IMR-90 (cell line): ENCODE results near the gene PCGF5. TPM values are rescaled to one million over a fixed set of nuclear protein-coding genes. Genes with fewer than 3 reads are reported as not detected.

Source experiments
- ATAC-seq: fragments of 200-7000 bp; cut with Tn5 transposase; 2 replicates; pipeline ENCODE4 v1.9.1; 2020; ENCODE audit warnings: low read depth, mild to moderate bottlenecking, moderate library complexity
- BruUV-seq: library from RNA; stranded (reverse); fragments of 400-500 nt; replicated peaks from 2 replicates; lab custom pipeline; 2021; lab: Mats Ljungman, UMichigan
- CTCF ChIA-PET: fragments of 300-600 bp; formaldehyde crosslinking; extraction: SDS; loops from one replicate; lab custom pipeline; 2021; ENCODE audit warnings: antibody characterized with exemption; lab: Yijun Ruan, JAX
- POLR2A ChIA-PET: fragments of 300-600 bp; sonication (Branson Sonifier 250); formaldehyde crosslinking; loops from one replicate; lab custom pipeline; 2022; ENCODE audit warnings: antibody characterized with exemption; ENCODE audit not compliant: unreplicated experiment; lab: Charles Lee
- DNase-seq: peaks from one replicate; pipeline ENCODE4 v3.0.0; 2013
- H2AFZ ChIP-seq: replicated peaks from 2 replicates; pipeline ENCODE3; 2013; ENCODE audit warnings: low read length, mild to moderate bottlenecking; ENCODE audit not compliant: poor library complexity
- H2AK5ac ChIP-seq: 2 replicates; pipeline ENCODE4 v1.6.1; 2013; ENCODE audit warnings: low read depth, low read length, inconsistent platforms
- H2AK9ac ChIP-seq: replicated peaks from 2 replicates; pipeline ENCODE3; 2013; ENCODE audit warnings: mild to moderate bottlenecking, low read depth, low read length, moderate library complexity; ENCODE audit not compliant: poor library complexity
- H2BK120ac ChIP-seq: 2 replicates; pipeline ENCODE4 v1.6.1; 2013; ENCODE audit warnings: low read depth, low read length, inconsistent platforms
- H2BK15ac ChIP-seq: 3 replicates; pipeline ENCODE4 v1.6.1; 2013; ENCODE audit warnings: low read depth, low read length, inconsistent platforms
- H2BK20ac ChIP-seq: 2 replicates; pipeline ENCODE4 v1.6.1; 2013; ENCODE audit warnings: low read depth, mild to moderate bottlenecking, inconsistent platforms, low read length, moderate library complexity
- H2BK5ac ChIP-seq: 2 replicates; pipeline ENCODE4 v1.6.1; 2013; ENCODE audit warnings: mild to moderate bottlenecking, low read depth, low read length, inconsistent platforms; ENCODE audit not compliant: poor library complexity, severe bottlenecking
- H3K14ac ChIP-seq: replicated peaks from 2 replicates; pipeline ENCODE4 v1.6.1; 2013; ENCODE audit warnings: low read depth, low read length, inconsistent platforms
- H3K18ac ChIP-seq: 2 replicates; pipeline ENCODE4 v1.6.1; 2013; ENCODE audit warnings: low read depth, low read length, control low read depth
- H3K23ac ChIP-seq: 2 replicates; pipeline ENCODE4 v1.6.1; 2013; ENCODE audit warnings: low read depth, low read length, inconsistent platforms
- H3K27ac ChIP-seq: 2 replicates; pipeline ENCODE4 v1.5.1; 2013; ENCODE audit warnings: mild to moderate bottlenecking, control low read depth, low read length; ENCODE audit not compliant: insufficient read depth
- H3K27me3 ChIP-seq: 2 replicates; pipeline ENCODE4 v1.6.1; 2013; ENCODE audit warnings: low read length; ENCODE audit not compliant: control insufficient read depth, insufficient read depth
- H3K36me3 ChIP-seq: 2 replicates; pipeline ENCODE4 v1.6.1; 2013; ENCODE audit warnings: low read length, mixed read lengths; ENCODE audit not compliant: control insufficient read depth, insufficient read depth
- H3K4ac ChIP-seq: 2 replicates; pipeline ENCODE4 v1.6.1; 2013; ENCODE audit warnings: low read depth, low read length, inconsistent platforms
- H3K4me1 ChIP-seq: 2 replicates; pipeline ENCODE4 v1.6.1; 2013; ENCODE audit warnings: low read length, mixed read lengths; ENCODE audit not compliant: control insufficient read depth, insufficient read depth
- H3K4me2 ChIP-seq: 2 replicates; pipeline ENCODE4 v1.6.1; 2013; ENCODE audit warnings: low read depth, mild to moderate bottlenecking, control low read depth, low read length, moderate library complexity
- H3K4me3 ChIP-seq: 2 replicates; pipeline ENCODE4 v1.5.1; 2013; ENCODE audit warnings: low read depth, mild to moderate bottlenecking, control low read depth, low read length, moderate library complexity; ENCODE audit not compliant: insufficient read depth
- H3K56ac ChIP-seq: 2 replicates; pipeline ENCODE4 v1.6.1; 2013; ENCODE audit warnings: low read length, inconsistent platforms; ENCODE audit not compliant: insufficient read depth; ENCODE audit errors: extremely low read depth
- H3K79me1 ChIP-seq, 2 experiments: 2 replicates each; pipeline ENCODE4 v1.6.1; 2013; ENCODE audit warnings: low read length in 2 of 2, inconsistent platforms in 1 of 2, low read depth in 1 of 2
- H3K9ac ChIP-seq: 2 replicates; pipeline ENCODE4 v1.6.1; 2013; ENCODE audit warnings: low read depth, low read length, control low read depth
- H3K9me1 ChIP-seq: 2 replicates; pipeline ENCODE4 v1.6.1; 2013; ENCODE audit warnings: low read length, inconsistent platforms; ENCODE audit not compliant: insufficient read depth
- H3K9me3 ChIP-seq: 2 replicates; pipeline ENCODE4 v1.6.1; 2013; ENCODE audit warnings: low read length; ENCODE audit not compliant: control insufficient read depth, insufficient read depth
- H4K20me1 ChIP-seq: 2 replicates; pipeline ENCODE4 v1.6.1; 2013; ENCODE audit warnings: low read length, inconsistent platforms; ENCODE audit not compliant: insufficient read depth
- H4K5ac ChIP-seq: 2 replicates; pipeline ENCODE4 v1.6.1; 2013; ENCODE audit warnings: mild to moderate bottlenecking, low read depth, low read length, control low read depth
- H4K8ac ChIP-seq, 2 experiments: 2 replicates each; pipeline ENCODE4 v1.6.1; 2013; ENCODE audit warnings: low read depth in 2 of 2, low read length in 2 of 2, control low read depth in 1 of 2, inconsistent platforms in 1 of 2
- H4K91ac ChIP-seq: 2 replicates; pipeline ENCODE4 v1.6.1; 2013; ENCODE audit warnings: low read depth, low read length, inconsistent platforms; ENCODE audit not compliant: insufficient read depth
- BHLHE40 ChIP-seq: fragments of 150-350 bp; IDR thresholded peaks from 2 replicates; pipeline ENCODE4 v1.6.1; 2016; ENCODE audit warnings: mild to moderate bottlenecking, low read depth, low read length
- FOS ChIP-seq: fragments of 150-350 bp; IDR thresholded peaks from 2 replicates; pipeline ENCODE4 v1.6.1; 2016; ENCODE audit warnings: low read depth, low read length
- MAZ ChIP-seq: IDR thresholded peaks from 2 replicates; pipeline ENCODE4 v1.6.1; 2012; ENCODE audit warnings: low read depth, mild to moderate bottlenecking, low read length, improper control_type of control experiment, moderate library complexity, borderline replicate concordance
- MXI1 ChIP-seq: IDR thresholded peaks from 2 replicates; pipeline ENCODE4 v1.6.1; 2012; ENCODE audit warnings: low read depth, mild to moderate bottlenecking, low read length, moderate library complexity, borderline replicate concordance
- NFE2L2 ChIP-seq: fragments of 150-350 bp; IDR thresholded peaks from 2 replicates; pipeline ENCODE4 v1.6.1; 2016; ENCODE audit warnings: low read depth, mild to moderate bottlenecking, low read length
- SMC3 ChIP-seq: fragments of 150-350 bp; IDR thresholded peaks from 2 replicates; pipeline ENCODE4 v1.6.1; 2016; ENCODE audit warnings: low read depth, mild to moderate bottlenecking, antibody characterized with exemption, low read length, moderate library complexity
- dilution Hi-C: fragments of 300-500 bp; cut with HindIII; formaldehyde crosslinking; loops from one replicate; pipeline ENCODE4 v1.14.3; 2018; ENCODE audit warnings: low sequenced_read_pairs; ENCODE audit not compliant: unreplicated experiment
- in situ Hi-C: fragments of 300-500 bp; cut with MboI; formaldehyde crosslinking; loops from 3 replicates; pipeline ENCODE4 v1.14.3; 2019; ENCODE audit warnings: low sequenced_read_pairs, inconsistent platforms, mixed read lengths
- intact Hi-C: fragments of 100-400 bp; cut with micrococcal nuclease; formaldehyde crosslinking; loops from 2 replicates; pipeline ENCODE4 v1.10.0; 2022
- polyA plus RNA-seq, 3 experiments: library from polyadenylated mRNA; depleted of rRNA; stranded (reverse); fragments of >200 nt; gene quantifications; 2 replicates each; pipeline ENCODE4 v1.2.3, GENCODE V29; 2012; ENCODE audit warnings: low replicate concordance in 1 of 3
- total RNA-seq: library from RNA; depleted of rRNA; stranded (reverse); fragments of >200 nt; gene quantifications from 2 replicates; pipeline ENCODE4 v1.2.3, GENCODE V29; 2012

PCGF5 gene
- total and polyA plus RNA-seq, 2 of the 4 experiments (the other 2 are of a cell fraction), result 9.0 to 18.1 TPM

- Histone ChIP-seq H2BK120ac (no peak overlapping the region), H3K27me3 (no peaks in the 10 kb centered on the region), H4K20me1 (peaks cover 6% of the 10 kb centered on the region; the same call in 1 of the 2 replicates), H3K9me3 (no peaks in the 10 kb centered on the region), H3K14ac (peak overlapping the region; percentile 90; the same call in 1 of the 2 replicates), H3K36me3 (no peaks in the 10 kb centered on the region), H2BK15ac (no peak overlapping the region), H3K4me3 (no peak overlapping the region), H2BK20ac (peak overlapping the region; percentile 64; the same call in 1 of the 2 replicates), H3K18ac (no peak overlapping the region; the same call in 1 of the 2 replicates), H4K8ac (0 out of 4 replicates have a peak overlapping the region, but pooled peaks of 1 of the 2 experiments have one; percentile 9), H3K4me1 (peaks cover 10% of the 10 kb centered on the region), H3K9ac (no peak overlapping the region), H2AK5ac (no peak overlapping the region; the same call in 1 of the 2 replicates), H4K91ac (no peak overlapping the region), H2BK5ac (peak overlapping the region; percentile 47), H2AFZ (no peak overlapping the region), H3K27ac (no peak overlapping the region), H3K4ac (0 out of 2 replicates have a peak overlapping the region, but pooled peaks have one; percentile 9), H3K56ac (no peak overlapping the region), H3K23ac (peak overlapping the region; percentile 60), H3K4me2 (no peak overlapping the region), H3K9me1 (peaks cover 11% of the 10 kb centered on the region), H2AK9ac (no peak overlapping the region), H4K5ac (no peak overlapping the region), H3K79me1 (peaks cover 38 to 67% of the 10 kb centered on the region in 2 experiments)
- dilution Hi-C loops, result no loop called here
- ChIA-PET POLR2A (no interaction called here), CTCF (no interaction called here)
- intact Hi-C loops, result no loop called here
- no peak for TF ChIP-seq FOS
- no peak for TF ChIP-seq NFE2L2
- TF ChIP-seq SMC3, result no peak
- no peak for TF ChIP-seq MAZ
- no peak for TF ChIP-seq MXI1
- TF ChIP-seq BHLHE40, result no peak
- DNase-seq (no peak), ATAC-seq (no peak)
- no TSS peak for BruUV-seq
- in situ Hi-C loops, result no loop called here
Measured at GRCh38 chr10:91191584-91191919, 28.9 kb upstream of the PCGF5 start.
